Medulla oblongata (tissue), 1 donor: Measurements from ENCODE around the gene TMEM44.
A peak's percentile ranks its signal among the peaks of the same experiment; 100 is the strongest.
"Not testable (repeated sequence)": the region's sequence is repeated elsewhere in the genome, so short reads cannot be mapped to it uniquely, and the experiment has no call there.

ENCODE experiments used
- DNase-seq: peaks from one replicate; pipeline ENCODE4 v3.0.0-alpha.2; 2015; ENCODE audit errors: extremely low spot score

The TMEM44 gene

DNA sequence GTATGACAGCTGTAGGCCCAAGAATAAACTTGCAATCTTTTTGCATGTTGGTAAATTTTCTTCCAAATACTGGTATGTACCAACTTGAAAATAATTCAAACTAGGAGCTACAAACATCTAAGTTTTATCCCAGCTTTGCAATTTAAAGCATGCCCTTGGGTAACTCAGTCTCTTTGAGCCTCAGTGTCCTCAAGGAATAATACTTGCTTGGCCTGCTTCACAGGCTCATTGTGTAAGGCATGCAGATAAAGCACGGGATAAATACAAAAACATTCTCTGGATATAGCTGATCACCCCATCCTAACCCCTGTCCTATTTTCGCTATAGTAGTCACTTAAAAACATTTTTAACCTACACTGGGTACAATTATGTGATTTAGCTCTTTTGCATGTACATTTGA lies 9.6 kb upstream of the TMEM44 start:
- DNase-seq: no peak

- DNase-seq: no peak
Measured at GRCh38 chr3:194640829-194641228, 7.6 kb upstream of the TMEM44 start.

DNA sequence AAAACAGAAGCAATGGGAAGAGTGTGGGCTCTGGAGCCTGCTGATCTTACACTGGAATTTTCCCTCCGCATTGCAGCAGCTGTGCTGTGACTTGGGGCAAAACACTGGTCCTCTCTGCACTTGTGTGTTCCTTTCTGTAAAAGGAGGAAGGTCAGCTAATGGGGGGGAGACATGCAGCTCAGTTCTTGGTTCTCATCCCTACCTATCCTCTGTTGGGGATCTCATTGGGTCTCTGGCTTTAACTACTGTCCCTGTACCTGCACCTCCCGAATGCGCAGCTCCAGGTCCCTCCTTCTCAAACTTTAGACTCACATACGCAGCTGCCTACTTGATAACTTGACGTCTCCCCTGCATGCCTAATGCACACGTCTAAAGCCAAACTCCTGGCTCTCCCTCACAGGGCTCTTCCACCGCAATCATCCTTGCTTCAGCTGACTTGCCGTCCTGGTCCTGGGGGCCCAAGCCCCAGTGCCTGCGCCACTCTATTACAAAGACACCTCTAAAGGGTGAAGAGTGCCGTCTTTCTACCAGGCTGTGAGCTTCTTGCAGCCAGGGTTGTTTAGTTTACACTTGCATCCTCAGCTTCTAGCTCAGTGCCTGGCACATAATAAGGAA lies 5.9 kb upstream of the TMEM44 start:
- no peak for DNase-seq

GRCh38 chr3:194637541-194638400 lies 4.6 kb upstream of the TMEM44 start:
- DNase-seq: no peak

DNA sequence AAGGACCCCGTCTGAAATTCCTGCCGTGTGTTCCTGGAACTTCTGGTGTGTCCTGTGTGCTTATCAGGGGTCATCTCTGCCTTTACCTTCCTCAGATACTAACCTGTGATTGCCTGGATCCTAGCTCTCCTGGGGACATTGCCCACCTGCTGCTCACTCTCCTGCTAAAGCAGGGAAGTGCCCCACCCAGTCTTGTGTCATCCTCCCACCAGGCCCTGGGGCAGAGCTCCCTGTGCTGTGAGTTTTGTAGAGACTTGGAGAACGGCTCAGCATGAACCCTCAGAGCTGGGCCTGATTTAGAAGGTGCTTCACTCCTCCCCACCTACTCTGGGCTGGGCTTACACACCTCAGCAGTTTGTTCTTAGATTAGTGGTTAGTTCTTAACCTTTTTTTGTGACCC lies 3.8 kb upstream of the TMEM44 start:
- DNase-seq: no peak

- no peak for DNase-seq
Measured at GRCh38 chr3:194632809-194633348, 340 bp downstream of the TMEM44 start.

GRCh38 chr3:194632226-194632808 lies 902 bp downstream of the TMEM44 start:
- DNase-seq: no peak

DNA sequence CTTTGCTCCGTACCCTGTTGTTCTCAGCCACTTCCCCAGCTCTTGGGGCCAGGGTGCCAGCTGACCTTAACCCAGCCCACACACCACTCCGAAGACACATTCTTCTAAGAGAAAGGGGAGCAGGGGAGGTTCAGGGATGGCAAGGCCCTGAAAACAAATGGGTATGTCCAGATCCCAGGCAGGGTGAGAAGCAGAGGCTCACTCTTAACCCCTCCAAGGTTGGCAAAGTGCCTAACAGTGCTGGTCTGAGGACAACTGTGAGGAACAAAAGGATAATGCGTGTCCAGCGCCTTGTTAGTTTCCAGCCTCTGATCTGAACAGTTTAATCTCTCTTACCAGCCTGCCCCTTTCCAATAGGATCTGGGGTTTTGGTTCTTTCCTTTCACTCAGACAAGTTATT lies 1.5 kb downstream of the TMEM44 start:
- no peak for DNase-seq

DNA sequence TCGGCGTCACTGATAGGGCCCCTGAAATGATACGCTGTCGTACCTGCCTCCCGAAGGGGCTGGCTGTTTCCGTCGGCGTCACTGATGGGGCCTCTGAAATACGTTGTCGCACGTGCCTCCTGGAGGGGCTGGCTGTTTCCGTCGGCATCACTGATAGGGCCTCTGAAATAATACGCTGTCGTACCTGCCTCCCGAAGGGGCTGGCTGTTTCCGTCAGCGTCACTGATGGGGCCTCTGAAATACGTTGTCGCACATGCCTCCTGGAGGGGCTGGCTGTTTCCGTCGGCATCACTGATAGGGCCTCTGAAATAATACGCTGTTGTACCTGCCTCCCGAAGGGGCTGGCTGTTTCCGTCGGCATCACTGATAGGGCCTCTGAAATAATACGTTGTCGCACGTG lies 2.5 kb downstream of the TMEM44 start:
- DNase-seq: not testable (repeated sequence)

GRCh38 chr3:194624956-194625355 lies 8.3 kb downstream of the TMEM44 start:
- DNase-seq: no peak

DNA sequence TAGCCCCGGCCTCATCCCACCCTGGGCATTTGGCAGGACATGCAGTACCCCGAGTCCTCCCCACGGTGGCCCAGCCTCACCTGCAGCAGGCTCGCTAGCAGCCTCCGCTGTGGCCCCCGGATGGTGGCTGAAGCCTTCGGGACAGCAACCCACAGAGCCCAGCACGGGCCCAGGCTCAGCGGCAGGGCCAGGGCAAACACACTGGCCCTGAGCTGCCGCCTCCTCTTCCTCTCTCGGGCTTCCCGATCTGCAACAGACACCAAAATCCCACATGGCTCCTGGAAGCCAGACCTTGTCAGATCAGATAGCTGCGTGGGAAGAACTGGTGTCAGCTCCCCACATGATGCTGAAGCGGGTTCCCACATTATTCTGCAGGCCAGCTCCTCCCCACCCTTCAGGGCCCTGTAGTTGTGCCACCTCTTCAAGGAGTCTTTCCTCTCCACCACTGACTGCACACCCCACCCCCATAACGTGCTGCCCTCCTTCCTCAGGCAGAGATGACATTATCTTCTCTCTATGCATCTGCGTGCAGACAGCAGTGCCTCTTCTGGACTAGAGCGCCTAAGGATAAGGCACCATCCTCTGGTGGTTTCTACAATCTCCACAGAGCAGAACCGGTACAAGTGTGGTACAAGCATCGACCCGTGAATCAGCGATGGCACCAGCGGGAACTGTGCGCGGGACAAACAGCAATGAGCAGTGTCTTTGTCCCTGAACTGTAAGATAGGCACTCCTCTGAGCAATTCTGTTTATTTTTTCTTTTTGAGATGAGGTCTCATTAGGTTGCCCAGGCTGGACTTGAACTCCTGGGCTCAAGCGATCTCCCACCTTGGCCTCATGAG lies 9.5 kb downstream of the TMEM44 start:
- no peak for DNase-seq

GRCh38 chr3:194622621-194623340 lies 10.4 kb downstream of the TMEM44 start:
- DNase-seq: no peak

DNA sequence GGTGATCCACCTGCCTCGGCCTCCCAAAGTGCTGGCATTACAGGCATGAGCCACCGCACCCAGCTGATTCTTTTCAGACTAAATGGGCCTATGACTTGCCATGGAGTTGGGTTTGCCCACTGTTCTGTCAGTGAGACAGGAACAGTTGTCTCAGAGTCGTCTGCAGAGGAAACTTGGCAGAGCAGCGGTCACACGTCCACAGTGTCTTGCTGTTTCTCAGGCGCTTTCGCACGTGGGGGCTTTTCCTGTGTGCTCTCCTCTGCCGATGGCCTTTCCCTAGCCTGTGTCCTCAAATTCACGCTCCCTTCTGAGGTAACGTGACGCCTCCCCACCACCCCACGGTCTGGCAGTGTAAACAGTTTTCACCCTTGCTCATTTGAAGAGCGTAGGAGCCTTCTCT lies 11.3 kb downstream of the TMEM44 start:
- no peak for DNase-seq

DNA sequence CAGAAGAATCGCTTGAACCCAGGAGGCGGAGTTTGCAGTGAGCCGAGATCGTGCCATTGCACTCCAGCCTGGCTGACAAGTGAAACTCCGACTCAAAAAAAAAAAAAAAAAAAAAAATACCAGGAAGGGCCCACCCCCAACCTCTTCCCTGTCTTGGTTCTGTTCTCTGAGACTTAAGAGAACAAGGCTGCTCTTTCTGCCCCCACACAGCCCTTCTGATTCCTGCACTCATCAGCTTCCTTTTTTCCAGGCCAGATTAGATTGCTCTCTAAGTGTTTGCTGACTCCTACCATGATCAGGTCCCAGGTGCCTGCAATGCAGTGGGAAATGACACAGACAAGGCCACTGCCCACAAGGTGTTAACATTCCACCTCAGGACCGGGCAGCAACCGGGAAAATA lies 13.0 kb downstream of the TMEM44 start:
- DNase-seq: no peak

DNA sequence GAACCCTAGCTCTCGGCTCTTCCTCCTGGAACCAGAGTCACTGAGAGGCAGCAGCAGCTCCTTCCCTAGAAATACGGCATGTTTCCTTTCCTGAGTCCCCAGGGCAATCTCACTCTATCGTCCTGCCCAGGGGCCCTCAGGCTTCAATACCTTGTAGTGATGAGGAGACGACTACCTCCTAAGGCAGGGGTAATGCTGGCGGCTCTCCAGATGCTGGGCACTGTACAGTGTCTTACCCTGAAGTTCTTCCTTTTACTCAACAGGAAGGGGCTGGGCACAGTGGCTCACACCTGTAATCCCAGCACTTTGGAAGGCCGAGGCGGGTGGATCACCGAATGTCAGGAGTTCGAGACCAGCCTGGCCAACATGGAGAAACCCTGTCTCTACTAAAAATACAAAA lies 13.5 kb downstream of the TMEM44 start:
- no peak for DNase-seq

DNA sequence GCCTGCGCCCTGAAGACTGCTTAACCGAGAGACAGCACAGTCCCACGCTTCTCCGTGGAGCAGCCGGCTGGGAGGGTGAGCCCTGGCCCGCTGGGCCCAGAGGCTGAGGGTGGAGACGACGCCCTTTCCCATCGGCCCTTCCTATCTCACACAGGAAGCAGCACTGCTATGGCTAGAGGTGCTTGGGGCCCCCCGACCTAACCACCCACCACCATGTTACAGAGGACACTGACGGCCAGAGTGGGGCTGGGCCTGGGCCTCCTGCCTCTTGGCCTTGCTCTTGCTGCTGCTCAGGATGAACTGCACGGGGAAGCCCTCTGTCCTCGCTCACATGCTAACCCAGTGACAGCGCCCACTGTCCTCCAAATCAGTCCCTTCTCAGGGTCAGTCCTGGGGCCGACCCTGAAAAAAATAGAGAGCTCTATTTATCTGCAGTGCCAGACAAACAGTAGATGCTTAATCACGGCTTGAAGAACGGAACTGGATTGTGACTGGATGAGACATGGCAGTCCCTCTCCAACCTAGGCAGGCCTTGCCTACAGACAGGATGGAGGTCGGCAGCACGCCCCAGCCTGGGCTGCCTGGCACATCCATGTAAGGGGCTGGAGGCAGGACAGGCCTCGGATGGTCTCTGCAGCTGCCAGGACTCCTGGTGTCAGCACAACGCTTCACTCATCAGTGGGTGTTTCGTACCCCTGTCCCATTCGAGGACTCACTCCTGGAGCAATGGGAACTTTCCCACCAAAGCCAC lies 14.2 kb downstream of the TMEM44 start:
- DNase-seq: no peak

DNA sequence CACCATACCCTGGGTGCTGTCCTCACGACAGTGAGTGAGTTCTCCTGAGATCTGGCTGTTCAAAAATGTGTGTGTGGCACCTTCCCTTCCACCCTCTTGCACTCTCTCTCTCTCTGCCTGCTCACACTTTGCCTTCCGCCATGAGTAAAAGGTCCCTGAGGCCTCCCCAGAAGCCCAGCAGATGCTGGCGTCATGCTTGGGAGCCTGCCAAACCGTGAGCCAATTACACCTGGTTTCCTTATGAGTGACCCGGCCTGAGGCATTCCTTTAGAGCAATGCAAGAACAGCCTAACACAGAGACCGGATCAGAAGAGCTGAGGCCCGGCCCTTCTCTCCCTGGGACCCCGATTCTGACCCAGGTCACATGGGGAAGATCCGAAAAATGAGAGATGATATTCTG lies 15.4 kb downstream of the TMEM44 start:
- no peak for DNase-seq

GRCh38 chr3:194617143-194617671 lies 16.0 kb downstream of the TMEM44 start:
- DNase-seq: no peak

DNA sequence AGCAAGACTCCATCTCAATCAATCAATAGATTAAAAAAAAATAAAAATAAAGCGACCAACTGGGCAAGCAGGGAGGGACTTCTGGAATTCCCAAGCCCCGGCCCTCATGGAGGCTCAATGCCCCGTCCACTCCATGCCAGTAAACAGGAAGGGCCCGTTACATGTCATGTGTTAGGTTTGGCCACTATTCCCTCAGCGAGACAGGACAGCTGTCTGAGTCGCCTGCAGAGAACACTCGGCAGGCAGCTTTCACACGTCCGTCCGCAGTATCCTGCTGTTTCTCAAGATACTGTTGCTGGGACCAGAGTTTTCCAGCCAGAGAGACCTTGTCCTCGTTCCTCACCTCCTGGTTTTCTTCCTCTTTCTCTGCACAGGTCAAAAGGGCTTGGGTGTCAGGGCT lies 18.0 kb downstream of the TMEM44 start:
- no peak for DNase-seq

DNA sequence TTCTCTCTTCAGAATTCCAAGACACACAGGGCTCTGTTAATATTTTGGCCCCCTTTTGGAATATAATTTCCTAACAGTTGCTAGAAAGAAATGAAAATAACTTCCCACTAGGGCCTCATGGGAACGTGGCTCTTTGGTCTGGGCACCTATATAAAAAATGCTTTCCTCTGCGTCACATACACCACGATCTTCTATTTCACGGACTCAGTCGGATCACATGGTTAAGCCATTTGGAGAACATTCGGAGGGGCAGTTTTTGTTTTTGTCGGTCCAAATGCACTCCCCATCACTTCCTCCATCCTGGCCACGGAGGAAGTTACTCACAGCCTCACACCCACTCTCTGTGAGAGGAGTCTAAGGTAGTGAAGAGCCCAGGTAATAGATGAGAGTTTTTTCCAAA lies 21.0 kb downstream of the TMEM44 start:
- peak; percentile 20 for DNase-seq
